Spleen (tissue), 7 donors: ENCODE results near the gene PROSER3.

ENCODE experiments used
- CTCF ChIP-seq, 11 experiments: fragments of 200-600 bp in 7 of 11; fragments of 450-650 bp in 4 of 11; sonication (generic) in 4 of 11; IDR thresholded peaks in 8 of 11; conservative IDR thresholded peaks in 3 of 11; 1 replicate in 7 of 11; 2 replicates in 4 of 11; pipeline versions ENCODE4 v1.4.0 to v1.8.0; 2016 to 2021; ENCODE audit warnings: antibody characterized with exemption in 11 of 11, inconsistent platforms in 4 of 11, mild to moderate bottlenecking in 1 of 11
- POLR2A ChIP-seq, 3 donors: fragments of 450-650 bp; IDR thresholded peaks; one replicate each; pipeline ENCODE4 v1.5.1; 2017; ENCODE audit warnings: antibody characterized with exemption in 3 of 3, mild to moderate bottlenecking in 1 of 3
- POLR2AphosphoS5 ChIP-seq, 3 donors: sonication (generic); formaldehyde crosslinking; IDR thresholded peaks; one replicate each; pipeline ENCODE4 v1.5.1; 2017; ENCODE audit warnings: antibody characterized with exemption in 3 of 3
- donor health status: DM: no; HTN: no; CAD: no; lungs with moderate emphysema.
- donor health status: DM: no; HTN: no; CAD: no.
- donor health status: DM: no; HTN: no; CAD: no.

DNA sequence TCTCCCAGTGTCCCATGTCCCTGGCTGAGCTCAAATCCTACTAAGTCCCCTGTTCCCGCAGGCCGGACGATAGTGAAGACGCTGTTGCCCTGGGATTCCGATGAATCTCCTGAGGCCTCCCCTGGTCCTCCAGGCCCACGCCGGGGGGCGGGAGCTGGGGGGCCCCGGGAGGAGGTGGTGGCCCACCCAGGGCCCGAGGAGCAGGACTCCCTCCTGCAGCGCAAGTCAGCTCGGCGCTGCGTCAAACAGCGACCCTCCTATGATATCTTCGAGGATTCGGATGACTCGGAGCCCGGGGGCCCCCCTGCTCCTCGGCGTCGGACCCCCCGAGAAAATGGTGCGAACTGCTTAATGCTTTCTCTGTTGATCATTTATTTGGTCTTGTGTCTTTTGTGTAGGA is 34.3 kb upstream of the PROSER3 start:
- TF ChIP-seq CTCF (IDR thresholded peaks at IDR 0.05 in 8 of 11, conservative IDR thresholded peaks at IDR 0.05 in 3 of 11), result no peak
- TF ChIP-seq POLR2A (IDR thresholded peaks at IDR 0.05), result no peak
- no peak for TF ChIP-seq POLR2AphosphoS5 (IDR thresholded peaks at IDR 0.05)
